GM19023 (cell line): ENCODE measurements around the gene MREG.
"Not testable (repeated sequence)": the region's sequence is repeated elsewhere in the genome, so short reads cannot be mapped to it uniquely, and the experiment has no call there.

ENCODE experiments used
- ATAC-seq: cut with Tn5 transposase; IDR thresholded peaks from one replicate; pipeline ENCODE4 v1.9.1; 2021; ENCODE audit warnings: mild to moderate bottlenecking, moderate library complexity; ENCODE audit not compliant: unreplicated experiment

Gene MREG

DNA sequence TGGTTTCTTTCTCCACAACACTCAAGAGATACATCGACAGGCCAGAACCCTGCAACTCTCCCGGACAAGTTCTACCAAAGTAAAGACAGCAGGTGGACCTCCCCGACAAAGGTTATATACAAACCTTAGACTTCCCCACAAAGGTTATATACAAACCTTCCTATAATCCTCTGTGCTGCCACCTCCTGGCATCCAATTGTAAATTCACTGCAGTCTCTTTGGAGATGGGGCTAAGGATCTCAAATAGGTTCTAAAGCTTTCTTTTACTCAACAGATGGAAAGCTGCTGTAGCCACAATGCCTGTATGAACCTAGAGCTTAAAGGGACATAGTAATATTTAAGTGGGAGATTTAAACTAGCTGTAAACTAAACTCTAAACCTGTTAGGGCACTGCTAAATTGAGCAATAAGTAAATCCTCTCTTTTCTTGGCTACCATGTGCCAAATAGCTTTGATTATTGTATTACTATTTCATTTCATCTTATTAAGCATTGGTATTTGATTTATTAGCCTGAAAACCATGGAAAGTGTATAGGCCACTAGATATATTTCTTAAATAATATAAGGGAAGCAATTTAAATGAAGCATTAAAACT, 9.8 kb upstream of the MREG start:
- peak; percentile 80 for ATAC-seq

DNA sequence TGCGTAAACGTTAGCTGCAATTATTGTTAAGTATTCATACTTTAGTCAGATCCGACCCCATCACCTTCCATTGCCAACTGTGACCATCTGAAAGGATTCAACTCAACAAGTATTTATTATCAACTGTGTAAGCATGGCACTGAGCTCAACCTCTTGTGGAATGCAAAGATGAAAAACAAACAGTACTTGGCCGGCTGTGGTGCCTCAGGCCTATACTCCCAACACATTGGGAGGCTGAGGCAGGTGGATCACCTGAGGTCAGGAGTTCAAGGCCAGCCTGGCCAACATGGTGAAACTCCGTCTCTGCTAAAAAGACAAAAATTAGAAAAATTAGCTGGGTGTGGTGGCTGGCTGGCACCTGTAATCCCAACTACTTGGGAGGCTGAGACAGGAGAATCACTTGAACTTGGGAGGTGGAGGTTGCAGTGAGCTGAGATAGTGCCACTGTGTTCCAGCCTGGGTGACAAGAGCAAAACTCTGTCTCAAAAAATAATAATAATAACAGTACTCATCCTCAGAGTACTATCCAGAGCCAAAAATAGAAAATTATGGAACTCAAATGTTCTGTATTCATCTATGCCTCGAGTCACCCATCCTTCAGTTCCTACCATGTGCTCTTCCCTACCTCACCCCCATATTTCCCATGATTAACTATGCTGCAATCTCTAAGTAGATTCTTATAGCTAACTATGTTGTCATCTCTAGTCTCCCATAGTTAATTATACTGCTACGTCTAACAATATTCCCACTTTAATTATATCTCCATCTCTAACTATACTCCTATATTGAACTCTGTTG, 8.6 kb upstream of the MREG start:
- ATAC-seq = no peak

DNA sequence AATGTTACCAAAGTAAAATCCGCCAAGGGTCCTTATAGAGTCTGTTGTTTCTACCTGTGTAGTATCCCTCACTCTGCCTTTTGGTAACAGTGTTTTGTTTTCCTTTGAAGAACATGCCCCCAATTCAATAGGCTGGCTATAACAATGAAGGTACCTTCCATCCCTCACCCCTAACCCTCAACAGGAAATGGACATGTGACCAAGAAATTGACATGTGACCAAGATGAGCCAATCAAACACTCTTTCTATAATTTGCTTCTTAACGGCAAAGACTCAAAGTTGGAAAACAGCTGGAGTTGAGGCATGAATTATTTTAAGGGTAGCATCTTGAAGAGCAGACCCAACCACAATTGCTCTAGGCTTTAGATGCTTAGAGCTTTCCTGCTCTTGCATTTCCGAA, 5.4 kb upstream of the MREG start:
- ATAC-seq = no peak

DNA sequence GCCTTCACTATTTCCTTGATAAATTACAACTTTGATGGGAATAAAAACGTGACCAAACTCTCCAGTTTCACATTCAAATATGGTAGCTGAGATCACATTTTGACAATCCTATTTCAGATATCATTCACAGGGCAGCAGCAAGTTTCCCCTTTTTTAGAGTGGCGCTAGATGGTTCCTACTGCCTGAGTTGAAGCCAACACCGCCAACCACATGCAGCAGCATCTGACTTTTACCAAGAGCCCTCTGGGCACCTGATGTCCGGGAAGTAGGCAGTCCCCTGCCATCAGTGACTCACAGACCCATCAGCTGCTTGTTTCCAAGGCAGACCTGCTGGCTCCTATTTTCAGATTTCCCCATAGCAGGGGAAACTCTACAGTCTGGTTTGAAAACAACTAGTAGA, 4.0 kb upstream of the MREG start:
- ATAC-seq = no peak

DNA sequence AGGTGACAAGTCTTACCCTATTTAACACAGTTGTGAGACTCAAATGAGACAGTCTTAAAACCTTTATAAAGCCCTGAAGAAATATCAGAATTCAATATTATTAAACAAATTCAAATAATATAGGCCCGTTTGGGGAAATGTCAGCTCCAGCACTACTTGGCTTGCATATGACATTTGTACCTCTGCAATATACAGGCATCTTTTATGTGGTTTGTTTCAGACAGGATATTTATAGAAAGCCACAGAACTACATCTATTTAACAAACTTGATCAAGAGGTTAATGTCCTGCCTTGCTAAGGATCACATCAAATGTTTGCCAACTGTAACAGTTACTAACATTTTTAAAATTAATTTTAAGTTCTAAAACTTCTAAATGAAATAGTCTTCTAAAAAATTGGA, 3.2 kb upstream of the MREG start:
- no peak for ATAC-seq

DNA sequence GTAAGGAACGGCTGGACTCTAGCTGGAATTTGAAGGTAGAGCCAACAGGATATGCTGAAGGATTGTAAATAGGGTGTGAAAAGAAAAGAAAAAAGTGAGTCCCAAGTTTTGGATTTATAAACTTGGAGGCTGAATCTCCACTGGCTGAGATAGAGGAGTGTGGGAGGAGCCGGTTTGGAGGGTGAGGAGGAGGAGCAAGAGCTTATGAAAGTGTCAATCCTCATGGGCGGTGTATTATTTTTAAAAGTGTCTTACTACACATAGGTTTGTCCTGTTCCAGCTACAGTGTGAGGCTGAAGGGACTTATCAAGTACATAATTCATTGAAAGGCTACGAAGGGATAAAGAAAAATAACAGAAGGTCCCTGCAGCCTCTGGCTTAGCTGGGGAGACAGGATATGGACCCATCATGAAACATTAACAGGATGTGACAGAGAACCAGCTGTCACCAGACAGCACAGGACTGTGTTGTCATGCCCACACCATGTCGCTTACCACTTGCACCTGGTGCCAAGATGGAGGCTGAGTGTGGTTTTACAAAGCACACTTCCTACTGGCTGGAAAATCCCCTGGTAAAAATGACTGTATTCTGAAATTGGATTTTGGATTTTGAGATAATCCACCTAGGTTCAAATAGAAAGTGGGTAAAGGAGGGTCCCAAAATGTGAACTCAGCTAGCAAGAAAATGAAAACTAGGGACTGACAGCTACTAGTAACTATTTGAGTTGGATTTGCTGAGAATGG, 2.5 kb upstream of the MREG start:
- peak; percentile 82 for ATAC-seq

DNA sequence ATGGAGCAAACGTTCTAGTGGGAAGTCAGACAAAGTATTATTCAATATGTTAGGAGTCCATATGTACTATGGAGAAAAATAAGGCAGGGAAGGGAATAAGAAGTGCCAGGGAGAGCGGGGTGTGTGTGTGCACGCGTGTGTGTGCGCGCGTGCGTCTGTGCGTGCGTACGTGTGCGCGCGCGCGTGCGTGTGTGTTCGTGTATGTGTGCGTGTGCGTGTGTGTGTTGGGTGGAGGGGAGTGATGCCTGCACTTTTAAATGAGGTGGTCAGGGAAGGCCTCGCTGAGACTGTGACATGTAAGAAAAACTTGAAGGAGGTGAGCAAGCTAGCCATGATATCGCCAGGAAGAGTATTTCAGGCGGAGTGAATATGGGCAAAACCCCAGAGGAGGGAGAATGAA, 1.6 kb upstream of the MREG start:
- ATAC-seq = no peak

DNA sequence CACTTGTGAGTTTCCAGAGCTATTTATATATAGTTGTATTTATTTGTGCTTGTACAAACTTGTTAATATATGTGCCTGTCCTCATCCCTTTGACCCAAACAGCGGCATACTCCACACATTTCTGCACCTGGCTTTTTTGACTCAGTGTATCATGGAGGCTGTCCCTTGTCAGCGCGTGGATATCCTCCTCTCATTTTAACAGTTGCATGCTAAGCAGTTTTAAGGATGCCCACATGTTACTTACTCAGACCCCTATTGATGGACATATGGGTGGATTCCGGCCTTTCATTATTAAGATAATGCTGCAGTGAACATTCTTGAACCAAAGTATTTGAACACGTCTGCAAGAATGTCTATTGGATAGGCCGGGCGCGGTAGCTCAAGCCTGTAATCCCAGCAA, 655 bp upstream of the MREG start:
- ATAC-seq = no peak

DNA sequence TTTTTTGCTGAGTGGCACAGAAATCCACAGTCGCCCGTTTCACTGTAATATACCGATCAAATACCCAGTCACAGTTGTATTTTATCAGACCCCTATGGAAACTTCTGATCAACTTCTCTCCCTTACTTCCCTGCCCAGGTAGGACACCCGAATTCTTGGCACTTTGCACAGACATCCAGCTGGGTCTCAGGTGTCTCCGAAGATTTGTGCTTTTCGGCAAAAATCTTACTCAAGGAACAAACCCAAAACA, 596 bp downstream of the MREG start:
- no peak for ATAC-seq

DNA sequence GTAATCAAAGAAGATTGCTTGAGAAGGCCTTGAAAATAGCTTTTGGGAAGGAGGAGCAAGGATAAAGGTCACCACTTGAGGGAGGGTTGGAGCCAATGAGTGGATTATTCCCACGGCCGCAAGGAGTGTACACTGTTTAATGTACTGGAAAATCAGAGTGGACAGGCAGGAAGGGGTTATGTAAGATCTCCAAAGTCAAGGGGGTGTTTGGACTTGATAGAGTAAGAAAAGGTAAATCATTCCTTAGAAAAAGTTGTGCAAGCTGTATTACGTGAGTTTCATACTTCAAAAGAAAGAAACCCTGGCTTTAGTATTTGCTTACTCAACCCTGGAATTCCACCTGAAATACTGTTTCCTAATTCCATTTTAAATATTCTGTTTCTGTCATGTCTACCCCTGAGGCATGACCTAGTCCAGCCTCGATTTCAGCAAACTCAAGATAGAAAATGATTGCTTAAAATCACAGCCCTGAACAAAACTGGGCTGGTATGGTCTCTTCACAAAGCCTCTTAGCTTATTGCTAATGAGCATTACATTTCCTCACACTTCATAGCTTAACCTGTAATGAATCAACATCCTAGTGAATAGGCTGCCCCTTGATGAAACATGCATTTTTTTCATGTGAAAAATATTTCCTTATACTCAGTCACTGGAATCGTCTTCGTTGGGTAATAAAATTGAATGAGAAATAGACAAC, 1.1 kb downstream of the MREG start:
- ATAC-seq = no peak

DNA sequence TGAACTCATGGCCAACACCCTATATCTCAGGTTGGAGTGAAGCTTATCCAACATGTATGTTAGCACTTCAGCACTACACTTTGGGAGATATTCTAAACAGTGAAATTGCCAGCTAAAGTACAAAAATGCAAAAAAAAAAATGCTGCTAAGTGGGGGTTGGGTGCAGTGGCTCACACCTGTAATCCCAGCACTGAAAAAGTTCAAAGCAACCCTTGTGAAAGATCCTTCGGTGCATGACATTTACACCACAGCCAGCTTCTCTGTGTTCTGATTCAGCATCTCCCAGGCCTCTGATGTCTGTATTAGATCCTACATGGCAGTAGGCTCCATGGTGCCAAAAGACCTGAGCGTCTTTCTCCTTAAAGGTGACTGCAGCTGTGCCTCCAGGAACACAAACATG, 4.1 kb downstream of the MREG start:
- ATAC-seq = not testable (repeated sequence)

DNA sequence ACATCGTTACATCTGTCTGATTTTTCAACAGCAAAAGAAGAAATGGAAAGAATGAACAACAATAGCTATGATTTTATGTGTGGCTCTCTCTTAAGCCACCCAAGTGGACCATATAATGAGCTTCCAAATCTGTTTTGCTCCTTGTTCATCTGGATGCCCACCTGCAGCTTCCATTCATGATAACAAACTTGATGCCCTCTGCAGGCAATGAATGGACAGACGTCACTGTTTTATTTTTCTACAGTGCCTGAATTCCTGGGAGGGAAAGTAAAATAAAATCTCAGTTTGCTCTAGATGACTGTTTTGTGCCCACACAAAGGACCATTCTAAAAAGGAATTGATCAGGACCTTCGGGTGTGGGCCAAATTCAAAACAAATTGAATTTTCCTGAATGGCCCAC, 5.0 kb downstream of the MREG start:
- ATAC-seq = no peak

DNA sequence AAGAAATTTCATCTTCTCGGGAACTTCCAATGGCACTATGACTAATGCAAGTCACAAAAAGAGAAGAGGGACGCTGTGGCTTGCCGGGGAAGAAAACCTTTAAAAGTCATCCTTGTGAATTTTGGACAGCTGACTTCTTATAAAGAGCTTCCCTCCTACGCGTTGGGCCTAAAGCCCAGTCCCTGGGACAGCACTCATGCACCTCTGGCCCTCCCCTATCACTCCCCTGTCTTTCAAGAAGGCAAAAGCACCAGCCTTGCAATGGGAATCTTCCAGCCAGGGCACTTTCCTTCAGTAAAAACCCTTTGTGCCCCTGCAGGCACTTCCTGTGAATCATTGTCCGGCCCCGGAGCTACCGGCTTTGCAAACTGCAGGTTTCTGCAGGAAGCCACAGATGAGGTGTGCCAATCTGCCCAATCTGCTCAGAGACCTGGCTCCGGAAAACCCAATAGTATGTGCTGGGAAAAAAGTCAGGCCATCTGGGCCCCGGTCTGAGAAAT, 7.1 kb downstream of the MREG start:
- ATAC-seq = peak; percentile 30

DNA sequence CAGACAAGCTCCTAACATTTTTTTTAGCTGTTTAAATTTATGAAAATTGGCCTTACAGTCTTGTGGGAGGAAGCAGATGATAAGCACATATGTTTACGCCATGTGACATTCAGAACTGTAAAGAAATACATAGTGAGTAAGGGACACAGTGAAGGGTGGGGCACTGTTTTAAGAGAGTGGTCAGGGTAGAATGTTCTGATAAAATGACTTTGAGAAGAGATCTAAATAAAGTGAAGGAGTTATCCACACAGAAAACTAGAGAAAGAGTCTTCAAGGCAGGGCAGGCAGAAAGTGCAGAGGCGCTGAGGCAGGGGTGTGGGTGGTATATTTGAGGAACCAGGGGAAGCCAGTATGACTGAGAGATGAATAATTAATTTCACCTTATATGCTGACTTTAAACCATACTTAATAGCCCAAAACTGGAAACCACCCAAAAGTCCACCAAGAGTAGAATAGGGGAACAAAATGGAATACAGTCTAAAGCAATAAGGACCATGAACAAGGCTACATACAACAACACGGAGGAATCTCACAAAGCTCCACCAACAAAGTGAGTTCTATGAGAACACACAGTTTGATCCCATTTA, 8.6 kb downstream of the MREG start:
- peak; percentile 39 for ATAC-seq

DNA sequence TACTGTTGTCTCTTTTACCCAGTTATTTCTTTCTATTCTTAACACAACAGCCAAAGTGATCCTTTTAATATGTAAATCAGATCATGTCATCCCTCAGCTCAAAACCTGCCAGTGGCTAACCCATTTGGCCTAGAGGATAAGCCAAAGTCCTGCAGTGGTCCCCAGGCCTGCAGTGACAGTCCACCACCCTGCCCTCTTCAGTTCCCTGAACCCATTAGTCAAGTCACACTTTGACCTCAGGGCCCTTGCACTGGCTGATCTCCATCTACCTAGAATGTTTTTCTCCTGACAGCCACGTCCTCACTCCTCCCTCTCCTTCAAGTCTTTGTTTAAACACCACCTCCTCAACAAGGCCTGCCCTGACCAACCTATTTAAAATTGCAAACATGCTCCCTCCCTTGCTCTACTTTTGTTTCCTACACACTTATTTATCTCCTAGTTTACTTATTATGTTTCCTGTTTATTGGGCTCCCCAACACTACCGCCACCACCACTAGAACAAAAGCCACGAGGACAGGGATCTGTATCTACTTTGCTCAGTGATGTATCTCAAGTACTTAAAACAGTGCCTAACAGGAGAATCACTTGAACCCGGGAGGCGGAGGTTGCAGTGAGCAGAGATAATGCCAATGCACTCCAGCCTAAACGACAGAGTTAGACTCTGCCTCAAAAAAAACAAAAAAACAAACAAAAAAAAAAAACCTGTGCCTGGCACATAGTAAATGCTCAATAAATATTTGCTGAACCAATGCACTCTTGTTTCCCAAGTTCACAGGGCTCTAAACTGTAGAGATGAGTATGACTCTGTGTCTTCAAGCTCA, 9.3 kb downstream of the MREG start:
- ATAC-seq = no peak

DNA sequence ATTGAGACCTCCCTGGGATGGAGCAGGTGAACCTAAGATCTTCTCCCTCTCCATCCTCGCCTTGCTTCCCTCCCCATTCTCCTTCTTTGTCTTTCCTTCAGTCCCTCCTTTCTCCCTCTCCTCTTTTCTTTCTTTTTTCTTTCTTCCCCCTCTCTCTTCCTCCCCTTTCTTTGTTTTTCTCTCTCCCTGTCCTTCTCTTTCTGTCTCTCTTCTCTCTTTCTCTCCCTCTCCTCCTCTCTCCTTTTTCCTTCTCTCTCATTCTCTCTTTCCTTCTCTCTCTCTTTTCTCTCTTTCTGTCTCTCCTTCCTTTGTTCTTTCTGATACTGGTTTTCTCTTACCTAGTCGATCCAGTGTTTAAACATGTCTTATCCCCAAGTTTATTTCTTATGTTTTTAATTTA, 10.7 kb downstream of the MREG start:
- ATAC-seq = no peak

DNA sequence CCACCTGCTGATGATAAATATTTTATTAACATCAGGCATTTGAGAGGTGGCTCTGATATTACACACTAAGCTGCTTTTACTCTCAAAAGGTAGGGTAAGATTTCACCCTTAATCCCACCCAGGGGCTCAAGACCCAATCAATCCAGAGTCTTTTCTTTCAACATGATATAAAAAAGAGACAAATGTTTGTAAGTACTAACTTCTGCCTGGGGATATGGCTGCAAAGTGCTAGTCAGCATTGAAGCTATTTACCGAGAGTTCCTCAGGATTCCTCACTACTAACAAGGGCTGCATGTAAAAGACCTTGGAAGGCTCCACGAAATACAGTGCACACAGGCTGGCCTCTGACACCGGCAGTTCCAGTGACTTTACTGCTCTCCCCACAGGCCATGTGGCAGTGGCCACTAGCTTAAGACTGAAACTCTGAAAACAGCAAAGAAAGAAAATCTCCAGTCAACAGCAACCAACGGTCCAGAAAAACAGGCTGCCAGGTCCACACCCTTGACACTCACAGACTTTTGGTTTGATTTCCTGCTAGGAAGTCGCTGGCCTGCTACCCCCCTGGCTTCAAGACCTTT, 11.2 kb downstream of the MREG start:
- no peak for ATAC-seq

DNA sequence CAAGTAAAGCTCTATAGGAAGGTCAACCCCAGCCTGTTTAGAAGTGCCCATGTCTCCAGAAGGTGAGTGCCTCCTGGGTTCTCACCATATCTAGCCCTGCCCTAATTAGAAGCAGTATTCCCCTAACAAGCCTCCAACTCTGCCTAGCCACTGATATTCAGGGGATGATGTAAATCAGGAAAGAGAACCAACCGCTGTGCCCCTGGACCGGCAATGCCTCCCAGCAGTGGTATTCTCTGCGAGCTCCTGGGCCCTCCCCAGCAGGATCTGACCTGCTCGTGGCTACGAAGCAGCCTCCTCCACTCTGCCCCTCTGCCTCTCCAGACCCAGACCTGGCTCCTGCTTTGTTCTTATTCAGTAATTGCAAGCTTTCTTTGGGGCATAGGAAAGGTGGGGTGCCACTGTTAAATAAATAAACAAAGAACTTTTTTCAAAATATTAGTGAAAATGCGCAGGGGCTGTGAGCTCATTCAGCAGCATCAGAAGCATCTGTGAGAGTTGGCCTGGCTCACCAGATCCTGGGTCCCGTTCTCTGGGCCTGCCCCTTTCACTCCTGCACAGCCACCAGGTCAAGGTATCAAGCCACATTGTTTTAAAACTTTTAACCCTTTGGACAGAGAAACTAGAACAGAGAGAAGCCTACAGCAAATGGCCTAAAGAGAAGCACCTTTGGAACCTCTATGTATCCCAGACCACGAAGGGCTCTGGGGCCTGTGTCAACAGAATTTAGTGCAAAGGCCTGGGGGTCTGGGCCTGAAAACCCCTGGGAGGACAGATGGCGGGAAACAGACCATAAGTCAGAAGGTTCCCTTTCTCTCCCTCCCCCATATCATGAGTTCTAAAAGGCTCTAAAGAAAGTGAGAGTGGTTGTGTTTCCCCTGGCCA, 11.9 kb downstream of the MREG start:
- ATAC-seq = no peak

DNA sequence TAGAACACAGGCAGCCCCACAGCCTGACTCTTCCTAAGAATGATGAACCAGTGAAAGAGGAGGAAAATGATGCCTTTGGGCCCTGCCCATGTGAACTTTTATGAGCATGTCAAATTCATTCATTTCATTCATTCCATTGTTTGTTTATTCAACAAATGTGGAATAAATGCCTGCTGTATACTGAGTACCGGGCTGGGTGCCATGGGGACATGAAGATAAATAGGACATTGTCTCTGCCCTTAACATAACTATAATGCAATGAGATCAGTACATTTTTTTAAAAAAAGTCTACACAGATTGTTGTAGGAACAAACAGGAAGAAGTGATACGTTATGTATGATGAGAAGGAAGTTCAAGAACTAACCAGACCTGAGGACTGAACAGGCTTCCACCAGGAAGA, 14.7 kb downstream of the MREG start:
- ATAC-seq = no peak
